Measurements from ENCODE around the gene MIB2.
"Not testable (repeated sequence)": the region's sequence is repeated elsewhere in the genome, so short reads cannot be mapped to it uniquely, and the experiment has no call there.

Gene MIB2

DNA sequence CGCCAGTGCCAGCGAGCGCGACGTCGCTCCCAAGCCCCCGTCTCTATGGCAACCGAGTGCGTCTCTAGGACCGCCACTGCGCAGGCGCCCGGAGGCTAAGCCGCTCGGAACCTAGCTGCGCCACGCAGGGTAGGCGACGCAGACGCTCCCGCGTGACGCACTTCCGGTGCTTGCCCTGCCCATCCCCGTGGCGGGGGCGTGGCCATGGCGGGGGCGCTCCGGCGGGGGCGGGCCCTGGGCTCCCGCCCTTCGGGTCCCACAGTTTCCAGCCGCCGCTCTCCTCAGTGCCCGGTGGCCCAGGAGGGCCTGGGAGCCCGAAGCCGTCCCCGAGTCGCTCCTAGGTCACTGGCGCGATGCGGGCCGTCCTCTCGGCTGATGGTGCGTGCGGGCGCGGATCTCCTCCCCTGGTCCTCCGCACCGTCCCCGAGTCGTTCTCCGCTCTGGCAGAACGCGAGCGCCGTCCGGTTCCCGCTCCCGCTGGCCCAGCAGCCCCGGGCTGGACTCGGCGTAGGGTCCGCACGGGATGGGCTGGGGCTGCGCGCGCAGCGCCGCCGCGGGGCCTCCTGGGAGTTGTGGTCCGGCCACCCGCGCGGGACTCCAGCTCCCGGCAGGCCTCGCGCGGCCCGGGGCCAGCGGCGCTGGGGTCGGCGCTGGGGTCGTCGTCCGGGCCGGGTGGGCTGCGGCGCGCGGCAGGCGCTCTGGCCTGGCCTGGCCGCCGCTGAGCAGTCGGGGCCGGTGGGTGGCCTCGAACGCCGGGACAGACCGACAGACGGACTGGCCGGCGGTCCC lies at the start of gene MIB2:
TSS of gene MIB2 (plus strand) at position 245 of the 789 bp plus-strand sequence. CDS start 7,953 bp downstream, outside the sequence.
- peak; percentile 94 to 96 for DNase-seq (ENCODE audit: low read depth in 2 of 2)

- no peak for DNase-seq (ENCODE audit: low read depth in 2 of 2)
Measured at GRCh38 chr1:1567152-1567875, 48.0 kb upstream of the MIB2 start.

GRCh38 chr1:1567891-1568291 lies 47.4 kb upstream of the MIB2 start:
- no peak for DNase-seq (ENCODE audit: low read depth in 2 of 2)

- no peak for DNase-seq (ENCODE audit: low read depth in 2 of 2)
Measured at GRCh38 chr1:1569341-1569740, 46.0 kb upstream of the MIB2 start.

DNA sequence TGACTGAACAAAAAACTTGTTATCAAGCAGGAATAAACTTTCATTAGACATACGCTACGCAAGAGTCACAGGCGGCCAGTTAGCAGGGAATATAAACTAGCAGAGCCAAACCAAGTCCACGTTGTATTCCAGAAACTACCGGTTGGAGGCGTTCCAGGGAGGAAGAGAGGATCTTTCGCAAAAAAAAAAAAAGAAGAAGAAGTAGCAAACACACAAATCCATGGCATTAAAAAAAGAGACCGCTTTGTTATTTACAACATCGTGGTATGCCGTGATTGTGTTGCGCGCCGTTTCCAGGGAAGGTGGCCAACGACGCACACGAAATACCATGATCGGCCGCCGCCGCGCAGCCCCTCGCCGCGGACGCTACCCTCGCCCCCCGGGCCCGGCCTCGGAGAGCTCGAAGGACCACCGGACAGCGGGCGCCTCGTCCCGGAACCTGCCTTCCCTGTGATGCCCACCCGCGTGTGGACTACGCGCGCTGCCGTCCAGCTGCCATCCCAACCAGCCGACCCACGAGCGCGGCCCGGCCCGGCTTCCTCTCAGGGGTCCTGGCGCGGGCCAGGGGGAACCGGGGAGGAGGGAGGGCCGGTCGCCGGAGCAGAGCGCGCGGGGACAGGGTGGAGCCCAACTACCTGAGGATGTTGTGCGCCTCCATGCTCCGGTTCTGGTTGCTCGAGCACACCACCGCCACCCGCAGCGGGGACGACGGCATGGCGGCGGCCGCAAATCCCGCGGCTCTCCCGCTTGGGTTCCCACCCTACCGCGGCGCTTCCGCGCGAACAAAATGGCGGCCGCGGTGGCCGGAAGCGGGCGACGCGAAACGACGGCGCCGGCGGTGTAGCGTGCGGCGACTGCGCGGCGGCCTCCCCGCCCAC lies 41.2 kb upstream of the MIB2 start:
- peak; percentile 55 to 56 for DNase-seq (ENCODE audit: low read depth in 2 of 2)

DNA sequence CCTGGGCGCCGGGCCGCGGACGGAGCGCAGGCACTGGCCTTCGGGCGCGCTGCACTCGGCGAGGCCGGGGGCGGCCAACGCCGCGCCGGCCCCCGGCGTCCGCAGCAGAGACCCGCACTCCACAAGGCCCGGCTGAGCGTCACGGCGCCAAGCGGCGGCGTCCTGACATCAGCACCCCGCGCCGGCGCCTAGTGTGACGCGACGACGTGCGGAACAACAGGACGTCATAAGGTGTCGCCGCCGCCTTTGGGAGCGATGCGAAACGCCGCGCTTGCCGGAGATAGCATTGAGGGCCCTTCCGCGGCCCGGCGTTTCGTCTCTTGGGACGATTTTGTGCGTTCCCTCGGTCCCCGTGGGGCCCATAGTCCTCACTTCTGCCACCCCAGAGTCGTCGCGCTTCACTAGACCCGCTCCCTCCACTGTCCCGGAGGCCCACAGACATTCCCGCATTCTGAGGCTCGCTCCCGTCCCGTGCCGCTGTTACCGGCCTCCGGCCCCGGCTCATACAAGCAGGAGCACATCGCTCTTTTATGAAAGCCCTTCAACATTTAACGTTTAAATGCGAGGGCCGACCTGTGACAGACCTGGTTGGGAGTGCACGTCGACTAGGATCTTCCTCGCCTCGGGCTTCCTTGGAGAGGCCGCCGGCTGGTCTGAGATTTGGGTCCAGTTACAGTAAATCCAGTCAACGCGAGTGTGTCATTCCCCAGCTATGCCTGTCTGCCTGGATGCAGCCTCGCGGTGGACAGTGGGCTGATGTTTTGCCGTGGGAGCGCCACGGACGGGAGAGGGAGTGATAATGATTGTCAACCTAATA lies 40.4 kb upstream of the MIB2 start, which contains the start of gene SSU72:
TSS of gene SSU72 (minus strand) at position 143 of the 817 bp plus-strand sequence. CDS start 306 bp downstream, outside the sequence.
- DNase-seq (ENCODE audit: low read depth in 2 of 2): peak; percentile 90 to 93

GRCh38 chr1:1577367-1578011 lies 37.8 kb upstream of the MIB2 start:
- DNase-seq (ENCODE audit: low read depth in 2 of 2): no peak

GRCh38 chr1:1578371-1578940 lies 36.8 kb upstream of the MIB2 start:
- DNase-seq (ENCODE audit: low read depth in 2 of 2): no peak

DNA sequence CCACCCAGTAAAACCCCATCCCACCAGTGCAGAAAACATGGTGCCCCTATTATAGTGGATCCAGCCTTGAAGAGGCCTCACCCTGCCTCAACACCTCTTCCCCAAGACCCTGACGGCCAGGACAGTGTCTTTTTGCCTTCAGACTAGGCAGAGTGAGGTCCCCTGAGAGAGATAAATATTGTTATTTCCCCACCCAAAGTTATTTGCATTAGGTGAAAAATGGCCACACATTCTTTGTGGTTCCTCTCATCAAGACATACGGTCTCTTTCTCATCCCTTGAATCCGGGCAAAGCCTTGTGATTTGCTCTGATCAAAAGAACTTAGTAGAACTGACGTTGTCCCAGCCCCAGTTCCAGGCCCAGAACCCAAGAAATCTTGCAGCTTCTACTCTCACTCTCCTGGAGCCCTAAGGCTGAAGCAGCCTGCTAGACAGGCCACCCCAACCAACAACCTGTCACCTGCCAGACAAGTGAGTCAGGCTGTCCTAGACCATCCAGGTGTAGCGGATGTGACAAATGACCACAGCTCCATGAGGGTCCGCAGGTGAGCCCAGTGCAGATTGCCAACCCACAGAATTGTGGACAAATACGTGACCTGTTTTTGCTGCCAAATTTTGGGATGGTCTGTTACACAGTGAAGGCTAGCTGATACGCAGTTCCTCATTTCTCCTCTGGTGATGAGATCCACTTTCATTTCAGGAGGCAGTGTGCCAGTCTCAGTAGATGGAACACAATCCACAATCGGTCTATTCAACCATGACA lies 32.5 kb upstream of the MIB2 start:
- DNase-seq (ENCODE audit: low read depth in 2 of 2): no peak

- no peak for DNase-seq (ENCODE audit: low read depth in 2 of 2)
Measured at GRCh38 chr1:1583347-1584010, 31.8 kb upstream of the MIB2 start.

DNA sequence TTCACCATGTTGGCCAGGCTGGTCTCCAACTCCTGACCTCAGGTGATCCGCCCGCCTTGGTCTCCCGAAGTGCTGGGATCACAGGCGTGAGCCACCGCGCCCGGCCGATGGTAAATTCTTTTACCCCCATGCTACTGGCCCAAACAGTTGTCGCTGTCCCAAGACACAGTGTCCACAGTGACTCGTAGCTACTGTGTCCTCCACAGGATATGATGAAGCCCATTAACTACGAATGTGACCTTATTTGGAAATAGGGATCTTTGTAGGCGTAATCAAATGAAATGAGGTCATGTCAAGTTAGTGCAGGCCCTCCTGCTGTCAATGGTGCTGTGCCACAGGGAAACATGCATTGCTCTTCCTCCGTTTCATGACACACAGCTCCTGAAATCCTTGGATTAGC lies 23.8 kb upstream of the MIB2 start:
- no peak for DNase-seq (ENCODE audit: low read depth in 2 of 2)

- no peak for DNase-seq (ENCODE audit: low read depth in 2 of 2)
Measured at GRCh38 chr1:1593834-1594601, 21.3 kb upstream of the MIB2 start.

DNA sequence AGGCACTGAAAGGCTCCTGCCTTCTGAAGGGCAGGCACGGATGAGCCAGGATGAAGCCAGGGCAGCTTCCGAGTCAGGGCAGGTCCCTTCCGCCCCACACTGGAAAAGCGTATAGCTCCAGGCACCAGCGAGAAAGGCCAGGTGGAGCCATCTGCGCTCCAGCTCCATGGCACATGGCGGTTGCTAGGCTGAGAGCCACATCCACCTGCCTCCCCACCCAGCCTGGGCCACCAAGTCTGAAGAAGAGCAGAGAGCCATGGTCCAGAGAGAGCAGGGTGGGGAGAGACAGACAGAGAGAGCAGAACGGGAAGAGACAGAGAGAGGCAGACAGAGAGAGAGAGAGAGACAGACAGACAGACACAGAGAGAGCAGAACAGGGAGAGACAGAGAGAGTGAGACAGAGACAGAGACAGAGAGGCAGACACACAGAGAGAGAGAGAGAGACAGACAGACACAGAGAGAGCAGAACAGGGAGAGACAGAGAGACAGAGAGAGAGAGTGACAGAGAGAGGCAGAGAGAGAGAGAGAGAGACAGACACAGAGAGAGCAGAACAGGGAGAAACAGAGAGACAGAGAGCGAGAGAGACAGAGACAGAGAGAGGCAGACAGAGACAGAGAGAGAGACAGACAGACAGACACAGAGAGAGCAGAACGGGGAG lies 20.6 kb upstream of the MIB2 start:
- no peak for DNase-seq (ENCODE audit: low read depth in 2 of 2)

DNA sequence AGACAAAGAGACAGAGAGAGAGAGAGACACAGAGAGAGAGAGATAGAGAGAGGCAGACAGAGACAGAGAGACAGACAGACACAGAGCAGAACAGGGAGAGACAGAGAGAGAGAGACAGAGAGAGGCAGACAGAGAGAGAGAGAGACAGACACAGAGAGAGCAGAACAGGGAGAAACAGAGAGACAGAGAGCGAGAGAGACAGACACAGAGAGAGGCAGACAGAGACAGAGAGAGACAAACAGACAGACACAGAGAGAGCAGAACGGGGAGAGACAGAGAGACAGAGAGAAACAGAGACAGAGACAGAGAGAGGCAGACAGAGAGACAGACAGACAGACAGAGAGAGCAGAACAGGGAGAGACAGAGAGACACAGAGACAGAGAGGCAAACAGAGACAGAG lies 20.0 kb upstream of the MIB2 start:
- not testable (repeated sequence) for DNase-seq (ENCODE audit: low read depth in 2 of 2)

DNA sequence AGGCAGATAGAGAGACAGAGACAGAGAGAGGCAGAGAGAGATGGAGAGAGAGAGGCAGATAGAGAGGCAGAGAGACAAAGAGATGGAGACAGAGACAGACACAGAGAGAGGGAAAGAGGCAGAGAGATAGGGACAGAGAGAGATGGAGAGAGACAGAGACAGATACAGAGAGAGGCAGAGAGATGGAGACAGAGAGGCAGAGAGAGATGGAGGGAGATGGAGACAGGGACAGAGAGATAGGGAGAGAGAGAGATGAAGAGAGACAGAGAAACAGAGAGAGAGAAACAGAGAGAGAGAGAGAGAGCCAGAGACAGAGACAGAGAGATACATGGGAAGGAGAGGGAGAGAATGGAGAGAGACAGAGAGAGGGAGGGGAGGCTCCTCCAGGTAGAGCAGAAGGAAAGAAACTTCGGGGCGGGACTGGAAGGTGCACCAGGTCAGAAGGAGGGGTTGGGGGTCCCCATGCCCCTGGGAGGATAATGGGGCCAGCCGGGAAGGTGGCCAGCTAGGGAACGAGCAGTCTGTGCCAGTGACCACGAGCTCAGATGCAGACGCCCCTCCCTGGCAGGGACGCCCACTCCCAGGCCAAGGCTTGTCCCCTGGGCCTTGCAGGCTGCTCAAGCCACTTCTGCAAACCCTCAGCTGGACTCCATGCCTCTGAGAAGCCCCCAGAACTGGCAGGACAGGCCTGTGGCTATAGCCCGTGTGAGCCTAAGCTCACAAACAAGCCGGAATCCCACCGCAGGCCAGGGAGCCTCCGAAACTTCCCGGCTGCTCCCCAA lies 18.6 kb upstream of the MIB2 start:
- DNase-seq (ENCODE audit: low read depth in 2 of 2): no peak

GRCh38 chr1:1597275-1597930 lies 17.9 kb upstream of the MIB2 start:
- DNase-seq (ENCODE audit: low read depth in 2 of 2): no peak
